Measurements from ENCODE around the gene CLASP1.

CLASP1 gene

GRCh38 chr2:121498731-121499130, 150.5 kb downstream of the CLASP1 start:
- peaks cover 10% of the 10 kb centered on the region for H4K20me1 ChIP-seq (ENCODE audit: insufficient read depth, low read length)
- no peak overlapping the region for H3K27ac ChIP-seq (ENCODE audit: low read length)
- H3K79me2 ChIP-seq (ENCODE audit: low read length) = no peaks in the 10 kb centered on the region
- H3K4me3 ChIP-seq (ENCODE audit: low read length) = no peak overlapping the region
- H2AFZ ChIP-seq (ENCODE audit: low read depth, low read length) = no peak overlapping the region
- no peak overlapping the region for H3K9ac ChIP-seq (ENCODE audit: low read length)
- peaks cover 8% of the 10 kb centered on the region for H3K36me3 ChIP-seq (replicated peaks; ENCODE audit: low read depth, low read length)
- H3K4me2 ChIP-seq (ENCODE audit: low read length) = no peak overlapping the region
- H3K9me3 ChIP-seq (ENCODE audit: insufficient read depth, low read length) = no peaks in the 10 kb centered on the region
- H3K4me1 ChIP-seq (ENCODE audit: low read length) = no peaks in the 10 kb centered on the region
- no peaks in the 10 kb centered on the region for H3K27me3 ChIP-seq (ENCODE audit: low read depth, low read length)
- TF ChIP-seq EZH2phosphoT487 (IDR thresholded peaks at IDR 0.05; ENCODE audit: low read depth) (no peak), CTCF (IDR thresholded peaks at IDR 0.05; ENCODE audit: low read depth, low read length) (no peak)

GRCh38 chr2:121492409-121492808, 156.9 kb downstream of the CLASP1 start:
- H4K20me1 ChIP-seq (ENCODE audit: insufficient read depth, low read length) = peaks cover 18% of the 10 kb centered on the region
- no peak for TF ChIP-seq EZH2phosphoT487 (IDR thresholded peaks at IDR 0.05; ENCODE audit: low read depth)
- TF ChIP-seq CTCF (IDR thresholded peaks at IDR 0.05; ENCODE audit: low read depth, low read length) = no peak
- no peaks in the 10 kb centered on the region for H3K36me3 ChIP-seq (replicated peaks; ENCODE audit: low read depth, low read length)
- no peak overlapping the region for H2AFZ ChIP-seq (ENCODE audit: low read depth, low read length)
- no peaks in the 10 kb centered on the region for H3K4me1 ChIP-seq (ENCODE audit: low read length)
- H3K9ac ChIP-seq (ENCODE audit: low read length) = no peak overlapping the region
- H3K27me3 ChIP-seq (ENCODE audit: low read depth, low read length) = no peaks in the 10 kb centered on the region
- H3K4me2 ChIP-seq (ENCODE audit: low read length) = no peak overlapping the region
- no peaks in the 10 kb centered on the region for H3K9me3 ChIP-seq (ENCODE audit: insufficient read depth, low read length)
- H3K27ac ChIP-seq (ENCODE audit: low read length) = no peak overlapping the region
- no peak overlapping the region for H3K4me3 ChIP-seq (ENCODE audit: low read length)
- H3K79me2 ChIP-seq (ENCODE audit: low read length) = no peaks in the 10 kb centered on the region

- Histone ChIP-seq H4K20me1 (ENCODE audit: insufficient read depth, low read length) (peaks cover 20% of the 10 kb centered on the region), H3K4me1 (ENCODE audit: low read length) (no peaks in the 10 kb centered on the region), H3K36me3 (replicated peaks; ENCODE audit: low read depth, low read length) (no peaks in the 10 kb centered on the region), H3K9ac (ENCODE audit: low read length) (no peak overlapping the region), H3K9me3 (ENCODE audit: insufficient read depth, low read length) (no peaks in the 10 kb centered on the region), H3K27ac (ENCODE audit: low read length) (no peak overlapping the region), H3K4me3 (ENCODE audit: low read length) (no peak overlapping the region), H2AFZ (ENCODE audit: low read depth, low read length) (no peak overlapping the region), H3K4me2 (ENCODE audit: low read length) (no peak overlapping the region), H3K27me3 (ENCODE audit: low read depth, low read length) (no peaks in the 10 kb centered on the region), H3K79me2 (ENCODE audit: low read length) (no peaks in the 10 kb centered on the region)
- TF ChIP-seq CTCF (IDR thresholded peaks at IDR 0.05; ENCODE audit: low read depth, low read length) (no peak), EZH2phosphoT487 (IDR thresholded peaks at IDR 0.05; ENCODE audit: low read depth) (no peak)
Measured at GRCh38 chr2:121491518-121491917, 157.7 kb downstream of the CLASP1 start.

GRCh38 chr2:121490584-121491133, 158.6 kb downstream of the CLASP1 start:
- H3K27me3 ChIP-seq (ENCODE audit: low read depth, low read length) = no peaks in the 10 kb centered on the region
- no peak overlapping the region for H3K27ac ChIP-seq (ENCODE audit: low read length)
- H3K9me3 ChIP-seq (ENCODE audit: insufficient read depth, low read length) = no peaks in the 10 kb centered on the region
- no peak overlapping the region for H3K4me2 ChIP-seq (ENCODE audit: low read length)
- H3K79me2 ChIP-seq (ENCODE audit: low read length) = no peaks in the 10 kb centered on the region
- no peak overlapping the region for H3K4me3 ChIP-seq (ENCODE audit: low read length)
- peaks cover 7% of the 10 kb centered on the region for H3K4me1 ChIP-seq (ENCODE audit: low read length)
- H4K20me1 ChIP-seq (ENCODE audit: insufficient read depth, low read length) = peaks cover 19% of the 10 kb centered on the region; the same call in 1 of the 2 replicates
- TF ChIP-seq EZH2phosphoT487 (IDR thresholded peaks at IDR 0.05; ENCODE audit: low read depth) = no peak
- TF ChIP-seq CTCF (IDR thresholded peaks at IDR 0.05; ENCODE audit: low read depth, low read length) = no peak
- H3K9ac ChIP-seq (ENCODE audit: low read length) = no peak overlapping the region
- no peaks in the 10 kb centered on the region for H3K36me3 ChIP-seq (replicated peaks; ENCODE audit: low read depth, low read length)
- no peak overlapping the region for H2AFZ ChIP-seq (ENCODE audit: low read depth, low read length)
